IPS-20b (cell line): Measurements from ENCODE around the gene RABEPK.
"Not testable (repeated sequence)": the region's sequence is repeated elsewhere in the genome, so short reads cannot be mapped to it uniquely, and the experiment has no call there.

Experiments used
- H3K27ac ChIP-seq: one replicate; pipeline ENCODE4 v1.5.1; 2013; ENCODE audit warnings: low read length
- H3K27me3 ChIP-seq: 2 replicates; pipeline ENCODE4 v1.6.1; 2013; ENCODE audit warnings: mild to moderate bottlenecking, low read length, inconsistent platforms; ENCODE audit not compliant: insufficient read depth
- H3K36me3 ChIP-seq: 2 replicates; pipeline ENCODE4 v1.6.1; 2013; ENCODE audit warnings: low read depth, mild to moderate bottlenecking, inconsistent platforms, low read length, moderate library complexity; ENCODE audit not compliant: insufficient read depth
- H3K4me1 ChIP-seq: 2 replicates; pipeline ENCODE4 v1.6.1; 2013; ENCODE audit warnings: mild to moderate bottlenecking, control low read depth, inconsistent platforms, low read length, moderate library complexity; ENCODE audit not compliant: insufficient read depth
- H3K4me3 ChIP-seq: 2 replicates; pipeline ENCODE4 v1.5.1; 2013; ENCODE audit warnings: mild to moderate bottlenecking, low read length, inconsistent platforms
- H3K9ac ChIP-seq: 2 replicates; pipeline ENCODE4 v1.6.1; 2013; ENCODE audit warnings: low read depth, mild to moderate bottlenecking, inconsistent platforms, low read length, moderate library complexity
- H3K9me3 ChIP-seq: 2 replicates; pipeline ENCODE4 v1.6.1; 2013; ENCODE audit warnings: mild to moderate bottlenecking, low read depth, low read length, inconsistent platforms; ENCODE audit not compliant: insufficient read depth

RABEPK gene

DNA sequence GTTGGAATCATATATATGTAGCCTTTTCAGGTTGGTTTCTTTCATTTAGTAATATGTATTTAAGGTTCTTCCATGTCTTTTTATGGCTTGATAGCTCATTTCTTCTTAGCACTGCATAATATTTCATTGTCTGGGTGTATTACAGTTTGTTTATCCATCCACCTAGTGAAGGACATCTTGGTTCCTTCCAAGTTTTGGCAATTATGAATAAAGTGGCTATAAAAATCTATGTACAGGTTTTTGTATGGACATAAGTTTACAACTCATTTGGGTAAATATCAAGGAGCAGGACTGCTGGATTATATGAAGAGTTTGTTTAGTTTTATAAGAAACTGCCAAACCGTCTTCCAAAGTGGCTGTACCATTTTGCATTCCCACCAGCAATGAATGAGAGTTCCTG, 22.5 kb upstream of the RABEPK start:
- no peaks in the 10 kb centered on the region for H3K27me3 ChIP-seq
- no peaks in the 10 kb centered on the region; the same call in 1 of the 2 replicates for H3K36me3 ChIP-seq
- no peaks in the 10 kb centered on the region for H3K9me3 ChIP-seq
- no peak overlapping the region for H3K4me3 ChIP-seq
- H3K9ac ChIP-seq = no peak overlapping the region
- H3K4me1 ChIP-seq = no peaks in the 10 kb centered on the region
- H3K27ac ChIP-seq = no peak overlapping the region

- H3K36me3 ChIP-seq, H3K4me1 ChIP-seq, H3K27ac ChIP-seq, H3K9ac ChIP-seq, H3K27me3 ChIP-seq, H3K9me3 ChIP-seq, H3K4me3 ChIP-seq: not testable (repeated sequence)
These were observed 20.6 kb upstream of the RABEPK start for GRCh38 chr9:125179776-125180175.

GRCh38 chr9:125180876-125181275, 19.5 kb upstream of the RABEPK start:
- Histone ChIP-seq H3K9me3 (no peaks in the 10 kb centered on the region), H3K4me3 (no peak overlapping the region), H3K9ac (no peak overlapping the region), H3K4me1 (peaks cover 4% of the 10 kb centered on the region; the same call in 1 of the 2 replicates), H3K36me3 (no peaks in the 10 kb centered on the region; the same call in 1 of the 2 replicates), H3K27ac (no peak overlapping the region), H3K27me3 (no peaks in the 10 kb centered on the region)

- H3K9ac ChIP-seq, H3K36me3 ChIP-seq, H3K27ac ChIP-seq, H3K27me3 ChIP-seq, H3K4me1 ChIP-seq, H3K9me3 ChIP-seq, H3K4me3 ChIP-seq: not testable (repeated sequence)
These were observed 18.6 kb upstream of the RABEPK start for GRCh38 chr9:125181756-125182155.

- no peaks in the 10 kb centered on the region for H3K9me3 ChIP-seq
- H3K27me3 ChIP-seq = no peaks in the 10 kb centered on the region
- H3K4me1 ChIP-seq = peaks cover 4% of the 10 kb centered on the region; the same call in 1 of the 2 replicates
- no peaks in the 10 kb centered on the region; the same call in 1 of the 2 replicates for H3K36me3 ChIP-seq
- H3K4me3 ChIP-seq = no peak overlapping the region
- no peak overlapping the region for H3K9ac ChIP-seq
- no peak overlapping the region for H3K27ac ChIP-seq
These were observed 17.3 kb upstream of the RABEPK start for GRCh38 chr9:125183054-125183453.

DNA sequence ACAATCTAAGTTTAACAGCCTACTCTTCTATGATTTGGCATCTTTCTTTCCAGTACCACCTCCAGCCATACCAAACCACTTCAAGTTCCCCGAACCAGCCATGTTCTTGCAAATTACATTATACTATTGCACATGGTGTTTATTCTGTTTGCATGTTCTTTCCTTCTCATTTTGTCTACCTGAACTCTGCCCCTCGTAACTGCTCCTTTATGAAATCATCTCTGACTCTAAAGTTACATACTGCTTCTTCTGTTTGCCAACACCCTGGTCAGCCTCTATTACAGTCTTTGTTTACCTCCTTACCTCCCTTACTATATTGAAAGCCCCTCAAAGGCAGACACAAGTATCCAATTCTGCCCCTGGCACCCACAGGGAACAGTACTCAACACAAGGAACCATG, 16.8 kb upstream of the RABEPK start:
- Histone ChIP-seq H3K36me3 (no peaks in the 10 kb centered on the region), H3K9me3 (no peaks in the 10 kb centered on the region), H3K27me3 (no peaks in the 10 kb centered on the region), H3K9ac (no peak overlapping the region), H3K27ac (no peak overlapping the region), H3K4me3 (no peak overlapping the region), H3K4me1 (peaks cover 4% of the 10 kb centered on the region; the same call in 1 of the 2 replicates)

DNA sequence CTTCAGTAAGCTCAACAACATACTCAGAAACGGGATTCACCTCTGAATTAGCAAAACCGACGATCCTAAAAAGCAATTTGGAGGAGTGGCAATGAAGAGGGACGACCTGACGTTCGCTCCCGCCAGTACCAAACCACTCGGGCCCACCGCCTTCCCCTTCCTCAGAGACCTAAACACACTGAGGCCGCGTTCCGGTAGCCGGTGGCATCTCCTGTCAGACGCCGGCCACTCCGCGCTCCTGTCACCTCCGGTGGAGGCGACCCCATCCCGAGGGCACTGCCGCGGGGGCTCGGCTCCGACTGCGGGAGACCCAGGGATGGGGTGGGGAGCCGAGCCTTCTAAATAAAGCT, 11.4 kb upstream of the RABEPK start:
- H3K4me3 ChIP-seq = peak overlapping the region; percentile 81
- no peak overlapping the region for H3K27ac ChIP-seq
- H3K9me3 ChIP-seq = no peaks in the 10 kb centered on the region
- no peaks in the 10 kb centered on the region for H3K36me3 ChIP-seq
- no peaks in the 10 kb centered on the region for H3K27me3 ChIP-seq
- no peaks in the 10 kb centered on the region for H3K4me1 ChIP-seq
- peak overlapping the region; percentile 87; the same call in 1 of the 2 replicates for H3K9ac ChIP-seq

DNA sequence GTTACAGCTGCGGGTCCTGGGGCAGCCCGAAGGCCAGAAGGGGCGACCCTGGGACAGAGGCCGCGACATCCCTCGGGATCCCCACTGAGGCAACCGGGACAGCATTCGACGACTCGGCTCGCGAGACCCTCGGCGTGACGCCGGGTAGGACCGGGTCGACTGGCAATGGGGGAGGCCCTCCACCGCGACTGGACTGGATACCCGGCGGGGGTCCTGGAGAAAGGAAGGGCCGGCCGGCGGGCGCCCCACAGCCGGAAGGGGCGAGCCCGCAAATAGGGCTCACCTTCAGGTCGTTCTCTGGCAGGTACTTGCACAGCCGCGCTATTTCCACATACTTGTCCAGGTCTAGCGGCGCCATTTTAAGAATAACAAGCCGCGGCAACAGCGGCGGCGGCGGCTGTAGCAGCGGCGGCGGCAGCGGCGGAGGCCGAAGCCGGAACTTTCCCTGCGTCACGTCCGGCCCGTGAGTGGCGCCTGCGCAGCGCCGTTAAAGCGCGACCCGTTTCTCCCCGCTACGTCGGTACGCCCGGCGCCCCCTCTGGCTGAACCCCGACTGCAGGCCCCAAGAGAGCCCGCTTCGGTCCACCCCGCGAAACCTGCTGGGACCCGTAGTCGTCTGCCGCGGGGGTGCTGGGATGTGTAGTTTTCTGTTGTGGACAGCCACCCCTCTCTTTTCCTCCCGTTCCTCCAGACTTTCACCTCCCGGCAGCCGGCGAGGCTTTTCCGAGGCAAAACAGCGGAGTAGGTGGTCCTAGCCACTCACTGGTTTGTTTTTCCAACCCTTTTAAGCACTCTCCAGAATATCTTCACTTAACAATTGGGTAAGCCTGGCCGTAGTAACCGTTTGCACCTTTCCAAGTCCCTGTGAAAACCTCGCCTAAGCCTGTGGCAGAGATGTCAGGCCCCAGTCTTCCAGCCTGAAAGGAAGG, 10.7 kb upstream of the RABEPK start, which contains the start of gene PPP6C:
PPP6C (minus strand) TSS at position 443 of the 929 bp plus-strand sequence; CDS start at position 358, 85 bp downstream.
- H3K27ac ChIP-seq = peak within 1 kb of the TSS; percentile 55
- H3K9ac ChIP-seq = peak within 1 kb of the TSS; percentile 87
- H3K9me3 ChIP-seq = no peaks in the 10 kb centered on the region
- no peaks in the 10 kb centered on the region for H3K36me3 ChIP-seq
- no peaks in the 10 kb centered on the region for H3K4me1 ChIP-seq
- H3K4me3 ChIP-seq = peak within 1 kb of the TSS; percentile 81
- H3K27me3 ChIP-seq = no peaks in the 10 kb centered on the region

DNA sequence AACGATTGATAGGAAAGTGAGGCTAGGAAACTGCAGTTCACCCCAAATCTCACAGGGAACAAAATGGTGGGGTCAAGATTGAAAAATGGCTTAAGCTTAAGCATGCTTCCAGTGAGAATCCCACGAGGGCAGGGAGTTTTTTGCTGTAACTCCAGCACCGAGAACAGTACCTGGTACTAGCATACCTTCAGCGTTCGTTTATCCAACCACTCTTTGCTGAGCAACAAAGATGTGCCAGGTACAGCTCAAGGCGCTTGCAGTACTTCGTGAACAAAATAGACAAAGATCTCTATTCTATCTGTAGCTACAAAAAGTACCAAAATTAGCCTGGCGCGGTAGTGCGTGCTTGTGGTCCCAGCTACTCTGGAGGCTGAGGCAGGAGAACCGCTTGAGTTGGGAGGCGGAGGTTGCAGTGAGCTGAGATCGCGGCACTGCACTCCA, 10.0 kb upstream of the RABEPK start:
- peak overlapping the region; percentile 87 for H3K9ac ChIP-seq
- no peaks in the 10 kb centered on the region for H3K27me3 ChIP-seq
- peak overlapping the region; percentile 14 for H3K27ac ChIP-seq
- peak overlapping the region; percentile 81 for H3K4me3 ChIP-seq
- H3K36me3 ChIP-seq = no peaks in the 10 kb centered on the region
- H3K4me1 ChIP-seq = no peaks in the 10 kb centered on the region
- no peaks in the 10 kb centered on the region for H3K9me3 ChIP-seq

DNA sequence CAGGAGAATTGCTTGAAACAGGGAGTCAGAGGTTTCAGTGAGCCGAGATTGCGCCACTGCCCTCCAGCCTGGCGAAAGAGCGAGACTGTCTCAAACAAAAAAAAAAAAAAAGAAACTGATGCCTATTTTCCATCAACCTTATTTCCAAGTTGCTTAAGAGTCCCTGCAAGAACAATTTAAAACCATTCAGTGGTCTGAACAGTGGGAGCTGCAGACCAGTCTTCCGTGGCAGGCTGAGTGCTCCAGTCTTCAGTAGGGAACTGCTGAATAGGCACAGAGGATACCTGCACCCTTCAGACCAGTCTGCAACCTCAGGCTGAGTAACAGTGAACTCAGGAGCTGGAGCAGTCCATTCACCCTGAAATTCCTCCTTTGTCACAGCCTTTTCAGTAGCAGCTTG, 5.9 kb upstream of the RABEPK start:
- not testable (repeated sequence) for H3K9me3 ChIP-seq, H3K36me3 ChIP-seq, H3K27me3 ChIP-seq, H3K4me3 ChIP-seq, H3K4me1 ChIP-seq, H3K27ac ChIP-seq, H3K9ac ChIP-seq

- not testable (repeated sequence) for H3K9me3 ChIP-seq, H3K4me1 ChIP-seq, H3K4me3 ChIP-seq, H3K27me3 ChIP-seq, H3K36me3 ChIP-seq, H3K9ac ChIP-seq, H3K27ac ChIP-seq
These were observed 4.8 kb upstream of the RABEPK start for GRCh38 chr9:125195591-125195990.
